Neural progenitor cell (in vitro differentiated cells): ENCODE measurements around the gene CKS1B.

ENCODE experiments used
- CTCF ChIP-seq: fragments of 200-600 bp; sonication (generic); IDR thresholded peaks from 2 replicates; pipeline ENCODE4 v1.5.1; 2017; ENCODE audit warnings: antibody characterized with exemption, mild to moderate bottlenecking
- EZH2 ChIP-seq: fragments of 200-600 bp; sonication (generic); IDR thresholded peaks from 2 replicates; pipeline ENCODE4 v1.6.1; 2017; ENCODE audit warnings: antibody characterized with exemption, mild to moderate bottlenecking, moderate library complexity
- EZH2phosphoT487 ChIP-seq: fragments of 200-600 bp; sonication (generic); IDR thresholded peaks from 2 replicates; pipeline ENCODE4 v1.6.1; 2017; ENCODE audit warnings: antibody characterized with exemption

GRCh38 chr1:154992721-154993571, 18.5 kb downstream of the CKS1B start:
- TF ChIP-seq CTCF (peak; percentile 13), EZH2phosphoT487 (no peak), EZH2 (no peak)
